GM12892 (cell line): ENCODE measurements around the gene FPGS.

Experiments used
- POLR2A ChIP-seq: IDR thresholded peaks from 2 replicates; pipeline ENCODE4 v1.6.1; 2011; ENCODE audit warnings: low read depth, low read length, control low read depth
- POLR2AphosphoS5 ChIP-seq: IDR thresholded peaks from 2 replicates; pipeline ENCODE4 v1.6.1; 2011; ENCODE audit warnings: low read depth, low read length, control low read depth
- TAF1 ChIP-seq: IDR thresholded peaks from 2 replicates; pipeline ENCODE4 v1.6.1; 2011; ENCODE audit warnings: low read depth, mild to moderate bottlenecking, control low read depth, low read length, borderline replicate concordance

DNA sequence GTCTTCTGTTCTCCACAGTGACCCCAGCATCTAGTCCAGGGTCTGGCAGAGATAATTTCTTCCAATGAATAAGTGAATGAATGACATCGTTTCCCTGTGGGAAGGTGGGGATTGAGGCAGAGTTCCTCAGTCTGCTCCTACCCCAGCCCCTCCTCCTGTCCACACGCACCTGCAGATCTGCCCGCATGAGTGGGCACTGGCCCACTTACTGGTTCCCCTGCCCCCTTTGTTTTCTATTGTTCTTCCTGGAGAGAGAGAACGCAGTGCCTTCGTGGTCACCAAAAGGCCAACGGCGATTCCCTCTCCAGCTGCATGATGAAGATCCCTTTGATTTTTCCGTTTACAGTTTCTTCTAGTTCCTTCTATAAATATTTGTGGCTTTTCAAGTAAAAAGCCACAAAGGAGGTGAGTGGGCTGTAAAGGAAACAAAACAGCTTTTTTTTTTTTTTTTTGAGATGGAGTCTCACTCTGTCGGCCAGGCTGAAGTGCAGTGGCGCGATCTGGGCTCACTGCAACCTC is 5.8 kb upstream of the FPGS start:
- TF ChIP-seq TAF1 (no peak), POLR2AphosphoS5 (no peak), POLR2A (no peak)
